GM21447 (cell line): ENCODE results near the gene MAK.
A peak's percentile ranks its signal among the peaks of the same experiment; 100 is the strongest.
"Not testable (repeated sequence)": the region's sequence is repeated elsewhere in the genome, so short reads cannot be mapped to it uniquely, and the experiment has no call there.

Source experiments
- ATAC-seq: cut with Tn5 transposase; IDR thresholded peaks from one replicate; pipeline ENCODE4 v1.9.1; 2021; ENCODE audit not compliant: unreplicated experiment

MAK gene

GRCh38 chr6:10730254-10730653 is 108.1 kb downstream of the MAK start:
- ATAC-seq = no peak

GRCh38 chr6:10725716-10726115 is 112.6 kb downstream of the MAK start:
- ATAC-seq = no peak

- ATAC-seq = no peak
Measured at GRCh38 chr6:10725044-10725443, 113.3 kb downstream of the MAK start.

- no peak for ATAC-seq
Measured at GRCh38 chr6:10723567-10723881, 114.8 kb downstream of the MAK start.

- ATAC-seq = peak; percentile 97
Measured at GRCh38 chr6:10722820-10723566, 115.3 kb downstream of the MAK start, which contains the start of gene TMEM14C. Gene TMEM14C (plus strand): TSS chr6:10723070. CDS start chr6:10724614, 1,544 bp downstream.

GRCh38 chr6:10722570-10722819 is 115.8 kb downstream of the MAK start:
- ATAC-seq = no peak

- ATAC-seq = no peak
Measured at GRCh38 chr6:10721850-10722569, 116.3 kb downstream of the MAK start.

GRCh38 chr6:10720960-10721849 is 117.1 kb downstream of the MAK start:
- not testable (repeated sequence) for ATAC-seq

GRCh38 chr6:10720265-10720959 is 117.9 kb downstream of the MAK start:
- ATAC-seq = no peak

- no peak for ATAC-seq
Measured at GRCh38 chr6:10719964-10720264, 118.4 kb downstream of the MAK start.

- no peak for ATAC-seq
Measured at GRCh38 chr6:10719296-10719963, 118.9 kb downstream of the MAK start.

GRCh38 chr6:10713962-10714361 is 124.4 kb downstream of the MAK start:
- ATAC-seq = no peak
